Measurements from ENCODE around the gene ARHGAP24.

DNA sequence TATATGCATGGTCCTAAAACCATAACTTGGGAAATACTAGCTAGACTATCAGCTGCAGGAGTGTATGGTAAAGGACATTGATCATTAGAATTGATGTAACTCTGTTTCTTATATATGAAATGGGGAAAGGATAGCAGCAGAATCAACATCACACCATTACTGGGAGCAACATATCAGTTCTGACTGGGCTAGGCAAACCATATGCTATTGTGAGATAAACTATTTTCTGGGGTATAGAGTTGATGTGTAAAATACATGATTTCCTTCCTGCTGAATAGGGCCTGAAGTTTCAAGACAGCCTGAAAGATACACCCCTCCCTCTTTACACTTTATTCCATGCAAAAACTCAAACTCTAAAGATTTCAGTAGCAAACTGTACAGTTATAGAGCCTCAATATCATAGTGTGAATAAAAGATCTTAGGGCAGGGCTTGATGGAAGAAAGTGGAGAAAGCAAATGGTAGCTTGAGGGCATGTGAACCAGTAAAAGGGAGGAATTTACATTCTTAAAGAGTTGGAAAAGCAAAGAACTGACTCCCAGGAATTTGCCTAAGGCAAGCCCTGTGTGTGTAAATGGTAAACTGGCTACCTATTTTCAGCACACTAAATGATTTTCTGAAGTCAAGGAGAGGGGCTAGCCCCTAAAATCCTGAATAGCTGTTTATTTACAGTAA is 480.8 kb downstream of the ARHGAP24 start:
- TF ChIP-seq CTCF (IDR thresholded peaks at IDR 0.05) (no peak), POLR2A (IDR thresholded peaks at IDR 0.05) (no peak), EP300 (IDR thresholded peaks at IDR 0.05) (no peak)

All from ovary (tissue), 3 donors.